Kidney (tissue), 14 donors: ENCODE measurements around the gene MUSTN1. TPM values are rescaled to one million over a fixed set of nuclear protein-coding genes. Genes with fewer than 3 reads are reported as not detected.

Source experiments
- DNase-seq, 5 donors: peaks; one replicate each; pipeline ENCODE4 v3.0.0-alpha.2; 2013 to 2020
- FAIRE-seq: peaks from 2 replicates; lab custom pipeline; 2012; peaks lifted over from hg19 to GRCh38; lab: Jason Lieb, UNC
- H3K27ac ChIP-seq, 2 donors: one replicate each; pipeline ENCODE4 v1.7.0; 2013; ENCODE audit warnings: low read depth in 2 of 2, low read length in 2 of 2, inconsistent platforms in 1 of 2
- H3K27me3 ChIP-seq: one replicate; pipeline ENCODE4 v1.7.1; 2013; ENCODE audit warnings: low read length, inconsistent platforms; ENCODE audit not compliant: control insufficient read depth, insufficient read depth
- H3K36me3 ChIP-seq, 3 donors: one replicate each; pipeline versions ENCODE4 v1.7.0 to v1.7.1; 2013; ENCODE audit warnings: low read length in 3 of 3, control low read depth in 1 of 3, inconsistent platforms in 1 of 3; ENCODE audit not compliant: insufficient read depth in 3 of 3, control insufficient read depth in 2 of 3
- H3K4me1 ChIP-seq, 3 donors: one replicate each; pipeline versions ENCODE4 v1.7.0 to v1.7.1; 2013; ENCODE audit warnings: low read length in 3 of 3, inconsistent platforms in 1 of 3, low read depth in 1 of 3; ENCODE audit not compliant: control insufficient read depth in 2 of 3, insufficient read depth in 2 of 3
- H3K4me3 ChIP-seq, 3 donors: one replicate each; pipeline versions ENCODE4 v1.7.0 to v1.8.1; 2013; ENCODE audit warnings: low read length in 3 of 3, control low read depth in 1 of 3, inconsistent platforms in 1 of 3
- H3K9ac ChIP-seq, 3 donors: one replicate each; pipeline versions ENCODE4 v1.7.0 to v1.7.1; 2013; ENCODE audit warnings: low read length in 3 of 3, control low read depth in 1 of 3, inconsistent platforms in 1 of 3
- H3K9me3 ChIP-seq, 3 donors: one replicate each; pipeline versions ENCODE4 v1.7.0 to v1.7.1; 2013; ENCODE audit warnings: low read length in 3 of 3, control low read depth in 1 of 3, inconsistent platforms in 1 of 3; ENCODE audit not compliant: control insufficient read depth in 2 of 3, insufficient read depth in 1 of 3
- CTCF ChIP-seq: IDR thresholded peaks from 3 replicates; pipeline ENCODE4 v1.5.1; 2012; ENCODE audit warnings: mild to moderate bottlenecking, moderate library complexity, borderline replicate concordance; ENCODE audit not compliant: insufficient read depth; ENCODE audit errors: extremely low read depth
- intact Hi-C: fragments of 100-400 bp; cut with DNase I; formaldehyde crosslinking; loops from one replicate; pipeline ENCODE4 v1.11.1; 2022
- polyA plus RNA-seq: library from polyadenylated mRNA; stranded (reverse); fragments of 350-450 nt; fragmentation: Illumina TruSeq; extraction: RNeasy Lipid Tissue Mini Kit (QIAGEN cat#74804); gene quantifications from one replicate; pipeline ENCODE4 v1.2.3, GENCODE V29; 2014; ENCODE audit warnings: low read depth, low replicate concordance; ENCODE audit not compliant: insufficient read depth
- total RNA-seq: library from RNA; stranded (reverse); fragmentation: NEBNext Ultra II Directional; extraction: Animal tissue kit (Norgen Biotek cat#: 25700); gene quantifications from one replicate; pipeline ENCODE4 v1.2.1, GENCODE V29; 2021
- donor health status: control.
- donor health status: control.
- donor health status: control.
- donor health status: control.
- donor health status: control.
- donor health status: DM: yes; HTN: yes; CAD: no.
- donor health status: Normal renal cell carcinoma (clear cell type).

Gene MUSTN1
- total and polyA plus RNA-seq, 2 donors from 2014 or later, result 18.6 to 47.8 TPM

GRCh38 chr3:52831500-52832301, 3.1 kb downstream of the MUSTN1 start:
- H3K36me3 ChIP-seq, result no peaks in the 10 kb centered on the region
- no peak overlapping the region for H3K27ac ChIP-seq
- intact Hi-C loops, result no loop called here
- TF ChIP-seq CTCF, result no peak
- H3K27me3 ChIP-seq, result no peaks in the 10 kb centered on the region
- peaks cover 0 to 9% (median 8%) of the 10 kb centered on the region in 3 donors for H3K4me1 ChIP-seq
- no peak overlapping the region for H3K9ac ChIP-seq
- H3K9me3 ChIP-seq, result no peaks in the 10 kb centered on the region
- DNase-seq, result no peak
- no peak for FAIRE-seq
- no peak overlapping the region for H3K4me3 ChIP-seq

DNA sequence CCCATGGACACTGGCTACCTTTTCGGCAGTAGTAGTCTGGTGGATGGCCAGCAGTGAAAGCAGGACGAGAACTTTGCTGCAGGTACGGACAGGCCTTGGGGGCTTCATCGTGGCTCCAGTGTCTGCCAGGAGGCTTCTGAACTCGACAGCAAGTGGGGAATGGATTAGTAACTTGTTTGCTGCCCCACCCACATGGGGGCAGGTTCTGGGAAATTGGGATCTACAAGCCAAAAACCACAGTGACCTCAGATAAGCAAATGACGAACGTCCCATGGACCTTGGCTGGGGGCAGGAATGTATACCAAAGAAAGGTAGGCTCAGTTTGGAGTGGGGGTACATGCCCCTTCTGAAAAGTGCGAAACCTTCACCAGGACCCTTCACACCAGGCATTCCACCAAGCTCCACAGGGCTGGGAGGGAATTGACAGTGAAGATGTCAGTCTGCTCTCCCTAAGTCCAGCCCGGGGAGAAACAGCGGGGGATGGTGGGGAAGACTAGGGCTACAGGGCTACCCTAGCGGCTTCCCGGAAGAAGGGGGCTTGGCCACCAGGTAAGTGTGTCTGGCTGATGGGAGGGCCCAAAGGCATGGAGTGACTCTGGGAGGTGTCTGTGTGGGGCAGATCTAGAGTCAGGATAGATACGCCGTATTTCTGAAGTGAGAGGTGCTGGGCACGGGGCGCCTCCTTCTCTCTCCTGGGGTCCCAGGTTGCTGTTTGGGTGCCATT, 4.1 kb downstream of the MUSTN1 start, which contains the start of gene ITIH4:
Gene ITIH4, minus strand, starts transcription at position 138 of the 724 bp plus-strand sequence. Its CDS starts 30 bp downstream, at position 108.
- Histone ChIP-seq H3K27ac (no peak within 1 kb of the TSS), H3K9me3 (no peaks in the 10 kb centered on the region), H3K9ac (no peak within 1 kb of the TSS), H3K4me1 (peaks cover 0 to 9% (median 8%) of the 10 kb centered on the region in 3 donors), H3K4me3 (no peak within 1 kb of the TSS), H3K36me3 (no peaks in the 10 kb centered on the region), H3K27me3 (no peaks in the 10 kb centered on the region)
- intact Hi-C loops, result no loop called here
- DNase-seq (no peak), FAIRE-seq (no peak)
- no peak for TF ChIP-seq CTCF

DNA sequence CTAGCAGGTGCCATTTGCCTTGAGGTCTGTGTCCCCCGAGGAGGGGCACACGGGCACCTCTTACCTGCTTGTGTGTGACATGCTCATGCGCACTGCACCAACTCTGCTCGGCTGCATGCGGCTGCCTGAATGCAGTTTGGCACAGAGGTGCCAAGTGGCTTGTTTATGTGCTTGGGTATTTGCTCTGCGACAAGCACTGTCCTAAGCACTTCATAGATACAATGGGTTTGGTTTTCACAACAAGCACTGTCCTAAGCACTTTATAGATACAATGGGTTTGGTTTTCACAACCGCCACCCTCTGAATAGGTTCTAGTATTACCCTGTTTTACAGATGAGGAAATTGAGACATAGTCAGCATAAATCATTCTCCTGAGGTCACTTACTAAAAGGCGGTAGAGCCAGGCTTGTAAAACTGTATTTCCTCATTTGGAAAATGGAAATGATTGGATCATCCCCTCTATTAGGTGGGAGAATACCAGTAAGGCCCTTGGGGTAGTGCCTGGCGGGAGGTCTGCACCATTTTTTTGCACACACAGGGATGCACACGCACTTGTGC, 4.8 kb downstream of the MUSTN1 start:
- peaks cover 0 to 9% (median 8%) of the 10 kb centered on the region in 3 donors for H3K4me1 ChIP-seq
- no peaks in the 10 kb centered on the region for H3K9me3 ChIP-seq
- no peaks in the 10 kb centered on the region for H3K27me3 ChIP-seq
- H3K36me3 ChIP-seq, result no peaks in the 10 kb centered on the region
- intact Hi-C loops, result no loop called here
- DNase-seq (no peak), FAIRE-seq (no peak)
- H3K27ac ChIP-seq, result no peak overlapping the region
- H3K4me3 ChIP-seq, result no peak overlapping the region
- TF ChIP-seq CTCF, result no peak
- no peak overlapping the region for H3K9ac ChIP-seq
